GM19324 (cell line): Measurements from ENCODE around the gene SLC12A9.
"Not testable (repeated sequence)": the region's sequence is repeated elsewhere in the genome, so short reads cannot be mapped to it uniquely, and the experiment has no call there.

Experiments used
- ATAC-seq: cut with Tn5 transposase; IDR thresholded peaks from one replicate; pipeline ENCODE4 v1.9.1; 2021; ENCODE audit warnings: mild to moderate bottlenecking, moderate library complexity; ENCODE audit not compliant: unreplicated experiment, low FRiP score

SLC12A9 gene

DNA sequence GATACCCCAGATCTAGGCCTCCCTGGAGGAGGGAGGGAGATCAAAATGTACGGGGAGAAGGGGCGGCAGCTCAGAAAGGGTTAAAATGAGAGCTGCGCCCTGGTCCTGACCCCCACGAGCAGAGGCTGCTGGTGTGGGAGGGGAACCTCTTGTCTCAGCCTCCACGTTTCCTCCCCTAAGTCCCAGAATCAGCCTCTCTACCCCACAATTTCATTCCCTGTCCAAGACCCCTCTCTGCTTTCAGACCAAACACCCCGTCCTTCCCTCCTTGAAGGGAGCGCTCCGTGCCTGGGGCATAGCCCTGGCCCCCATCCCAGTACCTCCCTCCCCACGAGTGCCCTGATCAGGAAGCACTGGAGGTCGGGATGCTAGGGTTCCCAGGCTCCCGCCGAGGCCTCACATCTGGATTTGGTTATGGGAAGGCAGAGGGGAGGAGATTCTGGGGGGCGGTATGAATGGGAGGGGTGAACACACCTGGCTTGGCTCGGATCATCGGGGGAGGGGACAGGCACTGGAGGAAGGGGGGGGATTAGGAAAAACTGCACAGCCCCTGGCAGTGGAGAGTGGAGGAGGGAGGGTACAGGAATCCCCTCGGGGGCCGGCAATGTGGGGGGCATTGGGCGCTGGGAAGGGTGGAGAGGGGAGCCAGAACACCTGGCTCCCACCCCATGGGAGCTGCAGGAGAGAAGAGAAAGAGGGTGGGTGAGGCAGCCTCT, 27.9 kb upstream of the SLC12A9 start:
- no peak for ATAC-seq

DNA sequence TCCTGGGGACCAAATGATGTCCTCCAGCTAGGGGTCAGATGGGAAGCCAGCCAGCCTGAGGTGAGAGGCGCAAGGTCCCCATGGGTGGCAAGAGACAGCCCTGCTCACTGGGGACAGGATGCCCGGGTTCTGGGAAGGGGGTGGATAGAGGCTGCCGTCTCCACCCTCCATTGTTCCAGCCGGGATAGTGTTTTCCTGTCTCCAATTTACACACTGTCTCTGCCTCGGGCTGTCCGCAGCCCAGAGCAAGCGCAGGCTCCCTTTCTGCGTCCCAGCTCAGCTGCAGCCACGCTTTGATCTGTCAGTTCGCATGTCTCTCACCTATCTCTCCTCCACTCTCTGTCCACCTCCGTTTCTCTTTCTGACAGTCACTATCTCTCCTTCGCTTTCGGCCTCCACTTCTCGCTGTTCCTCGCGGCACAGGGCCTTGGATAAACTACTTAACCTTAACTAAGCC, 27.3 kb upstream of the SLC12A9 start:
- ATAC-seq: no peak

DNA sequence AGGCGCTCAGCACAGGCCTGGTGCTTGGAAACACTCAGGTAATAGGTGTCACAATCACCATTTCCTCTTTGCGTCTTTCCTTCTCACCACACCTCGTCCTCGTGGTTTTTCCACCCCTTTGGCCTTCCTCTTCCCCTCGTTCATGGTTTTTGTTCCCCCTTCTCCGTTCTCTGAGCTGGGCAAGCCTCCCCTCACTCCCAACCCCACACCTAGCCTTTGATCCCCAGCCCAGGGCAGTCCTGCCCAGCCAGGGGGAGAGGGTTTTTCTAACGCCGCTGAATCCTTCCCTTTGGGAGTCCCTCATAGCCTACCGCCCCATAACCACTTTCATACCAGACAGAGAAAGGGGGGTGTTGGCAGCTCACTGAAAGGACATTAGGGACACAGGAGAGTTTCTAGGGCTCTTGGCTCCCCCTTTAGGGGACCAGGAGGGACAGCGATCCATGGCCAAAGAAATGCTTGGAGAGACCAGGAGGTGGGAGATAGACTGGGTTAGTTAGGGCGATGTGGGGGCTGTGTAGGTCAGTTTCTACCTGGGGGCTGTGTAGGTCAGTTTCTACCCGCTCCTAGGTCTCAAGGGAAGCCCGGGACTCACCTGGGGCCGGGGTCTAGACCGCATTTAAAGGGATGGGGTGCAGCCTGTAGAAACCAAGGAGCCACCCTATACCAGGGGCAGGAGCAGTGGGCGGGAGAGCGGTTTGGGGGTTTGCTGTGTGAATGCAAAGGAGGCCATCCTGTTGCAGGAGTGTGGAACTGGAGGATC, 26.6 kb upstream of the SLC12A9 start:
- no peak for ATAC-seq

DNA sequence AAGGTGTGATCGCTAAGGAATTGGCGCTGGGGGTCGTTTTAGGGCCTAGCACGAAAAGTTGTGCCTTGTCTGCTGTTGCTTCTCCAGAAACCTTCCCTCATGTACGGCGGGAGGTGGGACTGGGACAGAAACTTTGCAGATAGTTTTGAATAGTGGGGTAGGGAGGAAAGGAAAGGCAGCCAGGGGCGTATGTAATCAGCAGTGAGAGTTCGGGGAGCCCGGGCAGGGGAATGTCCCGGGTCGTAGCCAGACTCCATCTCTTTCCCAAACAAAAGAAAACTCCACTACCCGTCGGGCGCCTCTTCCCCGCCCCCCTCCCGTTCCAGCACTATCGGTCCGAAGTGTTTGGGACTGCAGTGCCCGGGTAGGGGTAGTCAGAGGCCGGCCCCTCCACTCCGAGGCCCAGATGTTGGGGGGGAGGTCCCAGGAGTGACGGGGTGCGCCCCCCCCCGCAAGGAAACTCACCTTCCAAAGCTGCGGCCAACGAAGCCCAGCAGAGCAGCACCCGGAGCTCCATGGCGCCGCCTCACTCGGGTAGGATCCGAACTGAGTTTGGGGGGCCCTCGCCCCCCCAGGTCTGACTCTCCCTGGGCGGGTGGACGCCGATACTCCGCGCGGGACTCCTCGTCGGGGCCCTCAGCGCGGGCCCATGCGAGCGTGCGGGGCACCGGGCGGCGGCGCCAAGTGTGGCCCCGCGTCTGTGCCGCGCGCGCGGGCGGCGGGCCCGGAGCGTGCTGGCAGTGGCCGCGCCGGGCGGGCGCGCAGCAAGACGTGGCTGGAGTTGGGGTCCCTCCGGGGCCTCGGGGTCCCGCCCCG, 25.8 kb upstream of the SLC12A9 start:
- ATAC-seq: no peak

DNA sequence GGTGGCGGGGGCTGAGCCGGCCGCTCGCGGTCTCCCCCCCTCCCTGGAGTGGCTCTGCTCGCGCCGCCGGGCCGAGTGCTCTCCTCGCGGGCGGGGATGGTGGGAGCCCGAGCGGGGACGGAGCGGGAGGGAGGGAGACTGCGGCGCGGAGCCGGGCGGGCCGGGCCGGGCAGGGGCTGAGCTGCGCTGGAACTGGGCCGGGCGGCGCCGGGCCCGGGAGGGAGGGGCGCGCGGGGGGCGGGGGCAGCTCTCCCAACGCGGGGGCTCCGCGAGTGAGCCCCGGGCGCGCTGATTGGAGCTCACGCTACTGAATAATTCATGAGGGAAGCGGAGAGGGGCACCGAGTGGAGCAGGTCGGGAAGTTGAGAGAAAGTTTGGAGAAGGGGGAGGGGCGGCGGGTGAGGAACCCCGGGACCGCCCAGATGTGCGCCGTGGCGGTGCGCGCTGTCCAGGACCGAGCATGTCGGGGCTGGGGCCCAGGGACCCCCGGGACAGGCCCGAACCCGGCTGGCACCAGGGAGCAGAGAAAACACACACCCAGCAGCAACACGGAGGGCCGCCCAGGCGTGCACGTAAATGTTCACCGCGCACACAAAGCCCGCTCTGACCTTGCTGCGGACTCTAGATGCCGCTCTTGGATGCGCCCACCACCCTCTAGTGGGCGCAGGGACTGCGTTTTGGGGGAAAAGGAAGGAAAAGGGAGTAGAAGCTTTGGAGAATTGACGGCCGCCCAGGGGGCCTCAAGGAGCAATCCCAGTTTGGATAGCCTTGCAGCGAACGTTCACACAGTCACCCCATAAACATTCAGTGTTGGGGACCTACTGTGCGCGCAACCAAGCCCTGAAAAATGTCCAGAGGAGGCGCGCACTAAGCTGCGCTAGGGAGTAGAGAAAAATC, 24.9 kb upstream of the SLC12A9 start, which contains the start of gene EPHB4:
Gene EPHB4 (minus strand): TSS at position 194 of the 897 bp plus-strand sequence. CDS start 493 bp downstream, outside the sequence.
- no peak for ATAC-seq

DNA sequence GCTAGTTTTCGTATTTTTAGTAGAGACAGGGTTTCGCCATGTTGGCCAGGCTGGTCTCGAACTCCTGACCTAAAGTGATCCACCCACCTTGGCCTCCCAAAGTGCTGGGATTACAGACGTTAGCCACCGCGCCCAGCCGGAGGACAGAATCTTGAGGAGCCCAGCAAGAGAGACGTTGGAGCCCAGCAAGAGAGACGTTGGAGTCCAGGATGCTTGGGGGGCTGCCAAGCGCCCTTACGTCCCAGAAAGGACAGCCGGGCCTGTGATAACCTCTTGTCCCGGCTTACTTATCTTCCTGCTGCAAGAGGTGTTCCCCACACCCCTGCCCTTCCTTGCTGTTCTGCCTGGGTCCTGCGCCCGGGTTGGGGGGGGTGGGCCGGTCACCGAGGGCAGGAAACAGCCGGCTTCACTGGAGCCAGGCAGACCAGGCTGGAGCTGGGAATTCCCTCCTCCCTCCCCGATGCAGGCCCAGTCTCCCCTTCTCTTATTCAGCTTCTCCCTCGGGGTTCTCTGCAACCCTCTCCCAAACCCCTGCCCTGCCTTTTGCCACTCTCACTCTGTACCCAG, 23.3 kb upstream of the SLC12A9 start:
- ATAC-seq: no peak

DNA sequence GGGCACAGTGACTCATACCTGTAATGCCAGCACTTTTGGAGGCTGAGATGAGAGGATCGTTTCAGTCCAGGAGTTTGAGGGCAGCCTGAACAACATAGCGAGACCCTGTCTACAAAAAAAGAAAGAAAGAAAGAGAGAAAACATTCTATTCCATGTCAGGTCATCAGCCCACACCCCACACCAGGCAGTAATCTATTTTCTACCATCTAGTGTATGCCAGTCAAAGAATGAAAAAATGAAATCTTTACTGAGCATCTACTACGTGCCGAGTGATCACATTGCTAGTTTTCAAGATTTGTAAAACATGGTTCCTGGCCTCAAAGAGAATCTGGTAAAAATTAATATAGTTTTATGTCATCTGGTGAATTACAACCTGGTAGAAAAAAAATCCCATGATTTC, 22.1 kb upstream of the SLC12A9 start:
- no peak for ATAC-seq

DNA sequence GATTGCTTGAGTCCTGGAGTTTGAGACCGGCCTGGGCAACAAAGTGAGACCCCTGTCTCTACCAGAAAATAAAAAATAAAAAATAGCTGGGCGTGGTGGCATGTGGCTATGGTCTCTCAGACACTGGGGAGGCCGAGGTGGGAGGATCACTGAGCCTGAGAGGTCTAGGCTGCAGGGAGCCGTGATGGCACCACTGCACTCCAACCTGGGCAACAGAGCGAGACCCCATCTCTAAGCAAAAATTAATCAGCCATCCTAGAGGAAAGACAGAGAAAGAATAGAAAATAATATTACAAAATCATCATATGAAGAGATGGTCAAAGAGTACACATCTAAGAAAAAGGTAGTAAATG, 20.3 kb upstream of the SLC12A9 start:
- ATAC-seq: no peak

DNA sequence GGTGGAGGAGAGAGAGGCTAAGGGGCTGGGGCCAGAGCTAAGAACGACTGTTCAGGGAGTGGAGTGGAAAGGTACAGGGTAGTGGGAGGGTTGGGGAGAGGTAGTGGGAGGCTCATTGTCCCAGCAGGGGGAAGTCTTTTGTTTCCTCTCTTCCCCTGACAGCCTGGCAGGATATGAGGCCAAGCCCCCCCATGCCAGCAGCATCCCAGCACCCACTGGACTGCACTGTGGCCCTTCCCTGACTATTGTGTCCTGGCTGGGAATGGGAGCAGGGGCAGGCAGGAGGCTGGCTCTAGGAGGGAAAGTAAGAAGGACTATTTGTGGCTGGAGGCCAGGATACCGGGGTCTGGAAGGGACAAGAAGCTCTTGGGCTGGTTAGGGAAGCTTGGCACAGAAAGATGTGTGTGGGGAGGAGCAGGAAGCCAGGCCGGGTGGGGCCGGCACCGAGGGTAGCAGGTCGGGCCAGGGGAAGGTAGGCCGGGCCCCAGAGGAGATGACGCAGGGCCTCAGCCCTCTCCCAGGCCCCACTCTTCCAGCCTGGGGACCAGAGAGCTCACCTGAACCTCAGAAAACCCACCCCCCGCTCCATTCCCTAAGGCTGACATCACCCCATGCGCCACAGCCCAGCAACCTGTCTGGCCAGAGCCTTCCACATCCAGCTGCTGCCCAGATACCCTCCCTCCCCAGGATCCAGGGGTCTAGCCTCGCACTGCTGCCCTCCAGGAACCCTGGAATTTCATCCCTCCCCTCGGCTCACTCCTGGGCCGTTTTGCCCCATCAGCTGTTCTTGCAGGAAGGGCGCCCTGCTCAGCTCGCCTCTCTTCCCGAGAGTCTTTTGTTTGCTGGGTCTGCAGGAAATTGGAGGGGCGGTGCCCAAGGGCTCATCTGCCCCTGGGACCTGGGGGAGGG, 16.4 kb upstream of the SLC12A9 start:
- ATAC-seq: no peak

DNA sequence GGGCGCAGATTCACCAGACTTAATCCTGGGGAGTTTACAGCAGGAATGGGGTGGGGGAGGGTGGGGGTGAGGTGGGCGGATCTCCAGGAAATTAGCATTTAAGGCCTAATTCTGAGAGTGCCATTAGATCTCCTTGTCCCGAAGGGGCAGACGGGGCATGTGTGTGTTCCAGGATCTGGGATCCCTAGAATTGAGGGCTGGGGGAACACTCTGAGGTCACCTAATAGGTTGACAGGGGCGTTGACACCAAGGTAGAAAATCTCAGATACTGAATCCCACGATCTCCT, 15.8 kb upstream of the SLC12A9 start:
- no peak for ATAC-seq

DNA sequence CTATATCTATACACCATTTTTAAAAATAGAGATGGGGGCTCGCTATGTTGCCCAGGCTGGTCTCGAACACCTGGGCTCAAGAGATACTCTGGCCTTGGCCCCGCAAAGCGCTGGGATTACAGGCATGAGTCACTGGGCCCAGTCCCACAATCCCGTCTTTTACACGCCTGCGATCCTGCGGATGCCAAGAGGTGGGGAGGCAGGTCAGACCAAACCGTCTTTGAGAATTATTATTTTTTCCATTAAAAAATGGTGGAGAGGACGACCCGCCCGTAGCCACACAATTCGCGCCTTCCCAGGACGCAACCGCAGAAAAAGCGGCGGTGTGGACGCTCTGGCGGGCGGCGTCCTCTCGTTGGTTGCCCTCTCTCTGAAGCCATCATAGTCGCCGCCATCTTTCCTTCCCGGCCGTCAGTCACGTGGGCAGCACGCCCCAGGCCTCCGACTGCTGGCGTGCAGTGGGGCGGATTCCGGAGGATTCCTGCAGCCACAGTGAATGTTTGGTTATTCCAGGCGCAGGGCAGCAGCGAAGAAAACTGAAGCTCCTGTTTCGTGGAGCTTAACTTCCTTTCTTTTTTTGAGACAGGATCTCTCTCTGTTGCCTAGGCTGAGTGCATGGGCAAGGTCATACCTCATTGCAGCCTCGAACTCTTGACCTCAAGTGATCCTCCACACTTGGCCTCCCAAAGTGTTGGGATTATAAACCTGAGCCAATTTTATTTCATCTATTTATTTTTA, 15.2 kb upstream of the SLC12A9 start:
- ATAC-seq: peak; percentile 83

DNA sequence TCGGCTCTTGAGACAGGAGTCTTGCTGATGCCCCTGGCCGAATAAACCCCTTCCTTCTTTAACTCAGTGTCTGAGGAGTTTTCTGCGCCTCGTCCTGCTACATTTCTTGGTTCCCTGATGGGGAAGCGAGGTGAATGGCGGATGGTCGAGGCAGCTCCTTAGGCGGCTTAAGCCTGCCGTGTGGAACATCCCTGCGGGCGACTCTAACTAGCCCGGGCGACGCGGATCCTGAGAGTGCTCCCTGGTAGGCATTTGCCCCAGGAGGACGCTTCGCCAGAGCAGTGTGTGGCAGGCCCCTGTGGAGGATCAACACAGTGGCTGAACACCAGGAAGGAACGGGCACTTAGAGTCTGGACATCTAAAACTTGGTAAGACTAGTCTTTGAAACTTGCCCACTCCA, 13.2 kb upstream of the SLC12A9 start:
- ATAC-seq: no peak

DNA sequence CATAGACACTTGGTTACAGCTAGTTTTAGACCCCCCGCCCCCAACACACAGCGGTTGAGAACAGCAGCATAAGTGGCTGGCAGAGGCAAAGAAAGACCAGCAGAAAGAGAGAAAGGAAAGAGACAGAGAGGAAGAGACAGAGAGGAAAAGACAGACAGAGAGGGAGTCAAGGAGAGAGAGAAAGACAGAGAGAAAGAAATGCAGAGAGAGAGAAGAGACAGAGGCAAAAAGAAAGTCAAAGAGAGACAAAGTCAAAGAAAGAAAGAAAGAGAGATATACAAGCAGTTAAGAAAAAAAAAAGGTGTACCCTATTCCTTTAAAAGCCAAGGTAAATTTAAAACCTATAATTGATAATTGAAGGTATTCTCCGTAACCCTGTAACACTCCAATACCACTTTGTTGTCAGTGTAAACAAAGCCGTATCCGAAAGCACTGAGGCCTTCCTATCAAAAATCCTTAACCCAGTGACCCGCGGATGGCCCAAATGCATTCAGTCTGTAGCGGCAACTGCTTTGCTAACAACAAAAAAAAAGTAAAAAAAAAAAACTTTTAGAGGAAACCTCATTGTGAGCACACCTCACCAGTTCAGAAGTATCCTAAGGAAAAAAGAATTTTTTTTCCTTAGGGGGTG, 11.9 kb upstream of the SLC12A9 start:
- ATAC-seq: no peak

DNA sequence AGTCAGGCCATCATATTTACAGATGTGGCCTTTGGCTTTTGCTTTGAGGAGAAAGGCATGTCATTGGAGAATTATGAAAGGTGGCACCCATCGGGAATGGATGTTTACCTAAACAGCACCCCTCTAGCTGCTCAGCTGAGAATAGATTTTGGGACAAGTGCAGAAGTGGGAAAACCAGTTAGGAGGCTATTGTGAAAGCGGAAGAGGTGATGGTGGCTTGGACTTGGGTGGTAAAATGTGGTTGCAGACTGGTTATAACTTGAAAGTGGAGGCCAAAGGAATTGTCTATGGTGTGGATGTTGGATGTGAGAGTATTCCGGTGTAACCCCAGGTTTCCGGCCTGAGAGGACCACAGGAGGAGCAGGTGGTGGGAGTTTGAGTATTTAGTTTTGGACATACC, 5.2 kb upstream of the SLC12A9 start:
- ATAC-seq: no peak

DNA sequence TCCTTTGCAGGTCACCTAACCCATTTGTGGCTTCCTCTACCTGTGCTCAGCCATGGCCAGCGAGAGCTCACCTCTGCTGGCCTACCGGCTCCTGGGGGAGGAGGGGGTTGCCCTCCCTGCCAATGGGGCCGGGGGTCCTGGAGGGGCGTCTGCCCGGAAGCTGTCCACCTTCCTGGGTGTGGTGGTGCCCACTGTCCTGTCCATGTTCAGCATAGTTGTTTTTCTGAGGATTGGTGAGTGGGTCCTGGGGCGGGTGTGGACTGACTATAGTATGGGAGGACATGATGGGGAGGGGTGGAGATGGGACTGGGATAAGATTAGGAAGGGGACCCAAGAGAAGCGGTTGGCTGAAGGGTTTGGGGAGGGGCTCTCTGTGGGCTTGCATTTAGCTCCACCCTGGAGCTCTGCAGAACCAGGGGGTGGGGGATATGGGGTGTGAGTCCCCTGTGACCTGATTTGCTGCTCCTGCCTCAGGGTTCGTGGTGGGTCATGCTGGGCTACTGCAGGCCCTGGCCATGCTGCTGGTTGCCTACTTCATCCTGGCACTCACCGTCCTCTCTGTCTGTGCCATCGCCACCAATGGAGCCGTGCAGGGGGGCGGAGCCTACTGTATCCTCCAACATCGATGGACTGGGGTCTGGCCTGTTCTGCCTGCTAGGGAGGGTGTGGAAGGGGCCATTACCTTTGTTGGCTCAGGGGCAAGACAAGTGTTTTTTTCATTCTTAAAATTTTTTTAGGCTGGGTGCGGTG, 1.8 kb downstream of the SLC12A9 start:
- no peak for ATAC-seq

DNA sequence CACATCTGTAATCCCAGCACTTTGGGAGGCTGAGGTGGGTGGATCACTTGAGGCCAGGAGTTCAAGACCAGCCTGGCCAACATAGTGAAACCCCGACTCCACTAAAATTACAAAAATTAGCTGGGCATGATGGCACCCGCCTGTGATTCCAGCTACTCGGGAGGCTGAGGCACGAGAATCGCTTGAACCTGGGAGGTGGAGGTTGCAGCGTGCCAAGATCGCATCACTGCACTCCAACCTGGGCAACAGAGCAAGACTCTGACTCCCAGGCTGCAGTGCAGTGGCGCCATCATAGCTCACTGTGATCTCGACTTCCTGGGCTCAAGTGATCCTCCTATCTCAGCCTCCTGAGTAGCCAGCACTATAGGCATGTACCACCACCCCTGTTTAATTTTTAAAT, 2.4 kb downstream of the SLC12A9 start:
- not testable (repeated sequence) for ATAC-seq

DNA sequence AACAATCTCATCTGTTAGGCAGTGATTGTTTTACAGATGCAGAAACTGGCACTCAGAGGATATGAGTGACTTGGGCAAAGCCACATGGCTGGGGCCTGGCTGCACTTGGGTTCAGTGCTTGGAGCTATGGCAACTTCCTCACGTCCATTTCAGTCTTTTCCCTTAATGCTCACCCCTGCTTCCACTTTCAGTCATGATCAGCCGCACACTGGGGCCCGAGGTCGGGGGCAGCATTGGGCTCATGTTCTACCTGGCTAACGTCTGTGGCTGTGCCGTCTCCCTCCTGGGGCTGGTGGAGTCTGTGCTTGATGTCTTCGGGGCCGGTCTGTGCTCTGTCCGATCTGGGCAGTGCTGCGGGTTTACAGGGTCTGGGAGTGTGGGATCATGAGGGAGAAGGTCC, 3.0 kb downstream of the SLC12A9 start:
- ATAC-seq: no peak
